Measurements from ENCODE around the gene BTD. TPM values are rescaled to one million over a fixed set of nuclear protein-coding genes. Genes with fewer than 3 reads are reported as not detected.

Gene BTD
- total and polyA plus RNA-seq, 2 experiments from 2014 or later: 17.8 to 20.0 TPM

DNA sequence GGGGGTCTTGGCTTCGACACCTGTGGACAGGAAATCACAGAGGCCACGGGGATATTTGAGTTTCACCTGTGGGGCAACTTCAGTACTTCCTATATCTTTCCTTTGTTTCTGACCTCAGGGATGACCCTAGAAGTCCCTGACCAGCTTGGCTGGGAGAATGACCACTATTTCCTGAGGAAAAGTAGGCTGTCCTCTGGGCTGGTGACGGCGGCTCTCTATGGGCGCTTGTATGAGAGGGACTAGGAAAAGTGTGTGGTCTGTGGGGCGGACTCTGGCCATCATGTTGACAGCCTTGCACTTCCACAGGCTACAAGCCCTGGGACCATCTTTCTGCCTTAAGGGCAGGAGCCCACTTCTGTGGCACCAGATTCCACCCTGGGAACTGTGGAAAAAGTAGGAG, 43.7 kb downstream of the BTD start:
- H3K27ac ChIP-seq (ENCODE audit: low read depth): no peak overlapping the region
- no peaks in the 10 kb centered on the region for H3K27me3 ChIP-seq (ENCODE audit: insufficient read depth)
- DNase-seq (ENCODE audit: low spot score) (no peak), ATAC-seq (no peak)
- no peak overlapping the region for H2AFZ ChIP-seq
- Mint-ChIP-seq H3K4me1 (peaks cover 13% of the 10 kb centered on the region), H3K27ac (no peak overlapping the region), H3K36me3 (ENCODE audit: low read depth) (peaks cover 40% of the 10 kb centered on the region), H3K9me3 (no peaks in the 10 kb centered on the region; the same call in 1 of the 3 replicates), H3K27me3 (ENCODE audit: insufficient read depth, low read depth, poor library complexity) (peaks cover 2% of the 10 kb centered on the region), H3K4me3 (no peak overlapping the region)
- 0 out of 2 replicates have a peak, but pooled peaks cover 3% of the 10 kb centered on the region for H4K20me1 ChIP-seq (replicated peaks; ENCODE audit: insufficient read depth)
- peaks cover 9% of the 10 kb centered on the region; the same call in 1 of the 2 replicates for H3K4me1 ChIP-seq (ENCODE audit: insufficient read depth)
- 0 out of 2 replicates have a peak, but pooled peaks cover 4% of the 10 kb centered on the region for H3K36me3 ChIP-seq (ENCODE audit: insufficient read depth)
- TF ChIP-seq ZNF331 (CRISPR knock-in tag; IDR thresholded peaks at IDR 0.05; ENCODE audit: low read depth): no peak
- TF ChIP-seq CREB1 (CRISPR knock-in tag; IDR thresholded peaks at IDR 0.05; ENCODE audit: low read depth): no peak
- no peak for TF ChIP-seq STAT1 (IDR thresholded peaks at IDR 0.05; ENCODE audit: unreplicated experiment)
- no peak for TF ChIP-seq JUNB (IDR thresholded peaks at IDR 0.05; ENCODE audit: unreplicated experiment)
- no peak for TF ChIP-seq POLR2AphosphoS5 (IDR thresholded peaks at IDR 0.05; ENCODE audit: low read depth)
- TF ChIP-seq NANOG (IDR thresholded peaks at IDR 0.05; ENCODE audit: borderline replicate concordance): no peak
- TF ChIP-seq ZNF114 (CRISPR knock-in tag; IDR thresholded peaks at IDR 0.05): no peak
- TF ChIP-seq EZH2 (IDR thresholded peaks at IDR 0.05; ENCODE audit: low read depth, unreplicated experiment): no peak
- no peak for TF ChIP-seq EZH2phosphoT487 (IDR thresholded peaks at IDR 0.05; ENCODE audit: unreplicated experiment)
- peaks cover 23% of the 10 kb centered on the region; the same call in 1 of the 2 replicates for H3K9me2 ChIP-seq (ENCODE audit: insufficient read depth)
- no peak overlapping the region for H3K4me2 ChIP-seq
- H3K4me3 ChIP-seq: no peak overlapping the region
- H3F3A ChIP-seq (replicated peaks; ENCODE audit: low read depth): no peaks in the 10 kb centered on the region
- H3K79me2 ChIP-seq (replicated peaks; ENCODE audit: insufficient read depth): no peaks in the 10 kb centered on the region

DNA sequence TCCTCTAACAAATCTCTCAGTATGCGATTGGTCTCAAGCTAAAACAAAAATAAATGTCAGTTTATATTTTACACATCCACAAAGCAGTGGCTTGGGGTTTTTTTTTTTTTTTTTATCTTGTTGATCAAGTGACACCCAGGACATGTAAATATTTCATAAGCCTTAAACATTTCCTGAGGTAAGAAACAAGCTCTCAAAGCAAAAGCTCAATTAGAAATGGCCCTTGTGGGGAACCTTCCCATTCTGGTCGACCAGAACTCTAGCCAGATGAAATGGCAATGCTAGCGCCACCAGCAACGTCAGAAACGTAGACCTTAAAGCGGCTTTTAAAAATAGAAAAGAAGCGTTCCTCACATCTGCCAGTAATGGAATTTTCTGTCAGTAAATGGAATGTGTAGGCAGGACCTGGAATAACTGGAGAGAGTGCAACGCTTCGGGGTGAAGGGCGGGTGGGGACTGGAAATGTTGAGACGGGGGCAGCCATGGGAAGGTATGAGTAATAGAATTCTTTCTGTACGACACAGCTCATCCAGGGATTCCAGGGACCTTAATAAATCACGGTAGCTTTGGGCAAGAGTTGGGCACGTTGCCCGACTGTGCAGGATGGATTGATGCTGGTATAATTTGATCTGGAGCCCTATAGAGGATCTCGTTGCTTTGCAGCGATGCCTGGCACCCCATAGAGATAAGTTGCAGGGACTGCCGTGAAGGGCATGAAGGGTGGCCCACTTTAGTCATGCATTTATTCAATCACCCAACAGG, 44.4 kb downstream of the BTD start:
- no peak for ATAC-seq
- Histone ChIP-seq H4K20me1 (replicated peaks; ENCODE audit: insufficient read depth) (0 out of 2 replicates have a peak, but pooled peaks cover 3% of the 10 kb centered on the region), H3K27me3 (ENCODE audit: insufficient read depth) (no peaks in the 10 kb centered on the region), H3K4me2 (no peak overlapping the region), H3K4me1 (ENCODE audit: insufficient read depth) (peaks cover 9% of the 10 kb centered on the region; the same call in 1 of the 2 replicates), H3F3A (replicated peaks; ENCODE audit: low read depth) (no peaks in the 10 kb centered on the region), H2AFZ (no peak overlapping the region), H3K79me2 (replicated peaks; ENCODE audit: insufficient read depth) (no peaks in the 10 kb centered on the region), H3K9me2 (ENCODE audit: insufficient read depth) (peaks cover 23% of the 10 kb centered on the region; the same call in 1 of the 2 replicates), H3K36me3 (ENCODE audit: insufficient read depth) (peaks cover 4% of the 10 kb centered on the region; the same call in 1 of the 2 replicates), H3K4me3 (no peak overlapping the region), H3K27ac (ENCODE audit: low read depth) (no peak overlapping the region)
- Mint-ChIP-seq H3K4me1 (peaks cover 13% of the 10 kb centered on the region), H3K27me3 (ENCODE audit: insufficient read depth, low read depth, poor library complexity) (peaks cover 2% of the 10 kb centered on the region), H3K4me3 (no peak overlapping the region), H3K9me3 (no peaks in the 10 kb centered on the region; the same call in 1 of the 3 replicates), H3K27ac (no peak overlapping the region), H3K36me3 (ENCODE audit: low read depth) (peaks cover 40% of the 10 kb centered on the region)
- no peak for DNase-seq (ENCODE audit: low spot score)
- TF ChIP-seq EZH2phosphoT487 (IDR thresholded peaks at IDR 0.05; ENCODE audit: unreplicated experiment): no peak
- TF ChIP-seq CREB1 (CRISPR knock-in tag; IDR thresholded peaks at IDR 0.05; ENCODE audit: low read depth): no peak
- no peak for TF ChIP-seq JUNB (IDR thresholded peaks at IDR 0.05; ENCODE audit: unreplicated experiment)
- TF ChIP-seq ZNF331 (CRISPR knock-in tag; IDR thresholded peaks at IDR 0.05; ENCODE audit: low read depth): no peak
- TF ChIP-seq, protein P1, sequence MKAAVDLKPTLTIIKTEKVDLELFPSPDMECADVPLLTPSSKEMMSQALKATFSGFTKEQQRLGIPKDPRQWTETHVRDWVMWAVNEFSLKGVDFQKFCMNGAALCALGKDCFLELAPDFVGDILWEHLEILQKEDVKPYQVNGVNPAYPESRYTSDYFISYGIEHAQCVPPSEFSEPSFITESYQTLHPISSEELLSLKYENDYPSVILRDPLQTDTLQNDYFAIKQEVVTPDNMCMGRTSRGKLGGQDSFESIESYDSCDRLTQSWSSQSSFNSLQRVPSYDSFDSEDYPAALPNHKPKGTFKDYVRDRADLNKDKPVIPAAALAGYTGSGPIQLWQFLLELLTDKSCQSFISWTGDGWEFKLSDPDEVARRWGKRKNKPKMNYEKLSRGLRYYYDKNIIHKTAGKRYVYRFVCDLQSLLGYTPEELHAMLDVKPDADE (IDR thresholded peaks at IDR 0.05): no peak
- TF ChIP-seq, protein P2, sequence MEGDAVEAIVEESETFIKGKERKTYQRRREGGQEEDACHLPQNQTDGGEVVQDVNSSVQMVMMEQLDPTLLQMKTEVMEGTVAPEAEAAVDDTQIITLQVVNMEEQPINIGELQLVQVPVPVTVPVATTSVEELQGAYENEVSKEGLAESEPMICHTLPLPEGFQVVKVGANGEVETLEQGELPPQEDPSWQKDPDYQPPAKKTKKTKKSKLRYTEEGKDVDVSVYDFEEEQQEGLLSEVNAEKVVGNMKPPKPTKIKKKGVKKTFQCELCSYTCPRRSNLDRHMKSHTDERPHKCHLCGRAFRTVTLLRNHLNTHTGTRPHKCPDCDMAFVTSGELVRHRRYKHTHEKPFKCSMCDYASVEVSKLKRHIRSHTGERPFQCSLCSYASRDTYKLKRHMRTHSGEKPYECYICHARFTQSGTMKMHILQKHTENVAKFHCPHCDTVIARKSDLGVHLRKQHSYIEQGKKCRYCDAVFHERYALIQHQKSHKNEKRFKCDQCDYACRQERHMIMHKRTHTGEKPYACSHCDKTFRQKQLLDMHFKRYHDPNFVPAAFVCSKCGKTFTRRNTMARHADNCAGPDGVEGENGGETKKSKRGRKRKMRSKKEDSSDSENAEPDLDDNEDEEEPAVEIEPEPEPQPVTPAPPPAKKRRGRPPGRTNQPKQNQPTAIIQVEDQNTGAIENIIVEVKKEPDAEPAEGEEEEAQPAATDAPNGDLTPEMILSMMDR (conservative IDR thresholded peaks at IDR 0.05; ENCODE audit: low read depth in 2 of 2): no peak
- no peak for TF ChIP-seq POLR2AphosphoS5 (IDR thresholded peaks at IDR 0.05; ENCODE audit: low read depth)
- no peak for TF ChIP-seq ZNF114 (CRISPR knock-in tag; IDR thresholded peaks at IDR 0.05)
- TF ChIP-seq NANOG (IDR thresholded peaks at IDR 0.05; ENCODE audit: borderline replicate concordance): no peak
- no peak for TF ChIP-seq STAT1 (IDR thresholded peaks at IDR 0.05; ENCODE audit: unreplicated experiment)
